ENCODE data around the gene FCSK.
A peak's percentile ranks its signal among the peaks of the same experiment; 100 is the strongest.
"Not testable (repeated sequence)": the region's sequence is repeated elsewhere in the genome, so short reads cannot be mapped to it uniquely, and the experiment has no call there.

The FCSK gene

DNA sequence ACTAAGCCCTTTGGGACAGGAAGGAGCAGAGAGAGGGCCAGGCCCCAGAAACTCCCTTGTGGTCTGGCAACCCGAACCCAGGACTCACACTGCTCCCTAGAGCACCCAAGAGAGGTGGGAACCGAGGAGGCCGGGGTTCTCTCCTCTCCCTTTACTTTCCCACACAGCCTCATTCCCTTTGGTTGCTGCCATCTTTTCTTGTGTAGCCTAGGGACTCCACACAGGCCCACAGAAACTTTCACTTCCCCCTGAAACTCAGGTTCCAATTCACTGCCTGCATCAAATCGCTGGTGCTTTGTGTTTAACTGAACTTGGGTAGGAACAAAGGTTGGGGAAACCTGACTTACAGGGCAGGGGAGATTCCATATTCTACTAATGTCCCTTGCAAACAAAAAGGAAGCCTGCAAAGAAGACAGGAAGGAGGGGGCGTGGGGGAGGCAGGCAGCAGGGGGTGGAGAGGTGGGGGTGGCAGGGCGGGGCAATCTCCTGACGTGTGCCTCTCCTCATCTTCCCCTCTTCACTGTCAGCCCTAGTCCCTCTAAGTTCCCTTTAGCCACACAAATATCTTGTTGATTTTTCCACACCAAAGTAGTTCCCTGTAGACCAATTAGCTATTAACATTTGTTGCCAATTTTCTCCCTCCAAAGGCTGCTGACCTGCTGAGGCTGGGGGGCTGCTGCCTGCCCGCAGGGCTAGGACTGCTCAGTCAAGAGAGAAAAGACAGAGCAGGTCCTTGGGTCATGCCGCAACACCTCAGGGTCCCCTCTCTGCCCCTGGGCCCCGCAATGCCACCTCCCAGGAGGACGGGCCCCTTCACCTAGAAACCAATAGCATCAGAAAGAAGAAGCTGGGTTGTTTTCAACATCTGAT lies 23.5 kb upstream of the FCSK start:
- peak in 1 of 2 donors; percentile 24 for DNase-seq (ENCODE audit: extremely low read depth in 1 of 2, low read depth in 1 of 2)

DNA sequence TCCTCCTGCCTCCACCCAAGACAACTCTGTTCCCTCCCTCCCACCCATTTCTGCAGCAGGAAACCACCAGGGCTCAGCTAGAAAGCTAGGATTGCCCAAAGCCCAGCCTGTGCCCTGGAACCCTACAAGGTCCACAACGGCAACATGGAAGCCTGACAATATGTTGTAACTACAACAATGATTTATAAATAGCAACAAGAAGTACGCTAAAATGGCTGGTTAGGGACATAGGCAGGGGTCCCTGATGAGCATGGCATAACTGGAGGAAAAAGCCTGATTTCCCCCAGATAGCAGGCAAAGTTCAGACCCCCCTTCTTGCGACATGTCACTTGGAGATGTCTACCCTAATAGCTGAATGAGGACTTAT lies 22.1 kb upstream of the FCSK start:
- no peak for DNase-seq (ENCODE audit: extremely low read depth in 1 of 2, low read depth in 1 of 2)

DNA sequence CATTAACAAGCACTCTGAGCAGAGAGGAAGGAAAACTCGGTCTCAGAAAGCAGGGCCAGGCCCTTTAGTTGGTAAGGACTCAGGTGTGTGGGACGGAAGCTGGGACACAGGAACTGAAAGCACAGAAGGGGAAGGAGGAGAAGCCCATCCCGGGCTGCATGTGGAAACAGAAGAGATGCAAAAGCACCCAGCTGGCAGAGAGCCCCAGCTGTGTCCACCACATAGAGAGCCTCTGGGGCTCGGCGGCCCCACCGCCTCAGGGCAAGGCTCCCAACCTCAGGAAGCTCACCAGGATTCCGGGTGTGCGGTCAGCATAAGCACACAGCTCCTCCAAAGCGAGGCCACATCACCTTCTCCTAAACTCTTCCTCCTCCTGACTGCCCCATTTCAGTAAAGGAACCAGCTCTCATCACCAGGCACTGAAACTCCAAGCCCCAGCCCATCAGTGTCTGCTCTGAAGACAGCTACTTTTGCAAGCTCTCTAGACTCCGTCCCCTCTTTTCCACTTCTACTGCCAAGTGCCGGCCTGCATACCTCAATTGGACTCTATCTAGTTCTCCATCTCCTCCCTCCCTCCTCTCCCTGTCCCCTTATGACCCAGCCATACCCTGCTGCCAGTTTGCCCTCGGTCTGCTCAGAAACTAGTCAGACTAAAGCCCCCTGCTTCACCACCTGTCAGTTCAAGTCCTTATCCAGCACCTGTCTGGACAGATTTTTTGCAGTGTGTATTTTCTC lies 21.5 kb upstream of the FCSK start:
- no peak for DNase-seq (ENCODE audit: extremely low read depth in 1 of 2, low read depth in 1 of 2)

DNA sequence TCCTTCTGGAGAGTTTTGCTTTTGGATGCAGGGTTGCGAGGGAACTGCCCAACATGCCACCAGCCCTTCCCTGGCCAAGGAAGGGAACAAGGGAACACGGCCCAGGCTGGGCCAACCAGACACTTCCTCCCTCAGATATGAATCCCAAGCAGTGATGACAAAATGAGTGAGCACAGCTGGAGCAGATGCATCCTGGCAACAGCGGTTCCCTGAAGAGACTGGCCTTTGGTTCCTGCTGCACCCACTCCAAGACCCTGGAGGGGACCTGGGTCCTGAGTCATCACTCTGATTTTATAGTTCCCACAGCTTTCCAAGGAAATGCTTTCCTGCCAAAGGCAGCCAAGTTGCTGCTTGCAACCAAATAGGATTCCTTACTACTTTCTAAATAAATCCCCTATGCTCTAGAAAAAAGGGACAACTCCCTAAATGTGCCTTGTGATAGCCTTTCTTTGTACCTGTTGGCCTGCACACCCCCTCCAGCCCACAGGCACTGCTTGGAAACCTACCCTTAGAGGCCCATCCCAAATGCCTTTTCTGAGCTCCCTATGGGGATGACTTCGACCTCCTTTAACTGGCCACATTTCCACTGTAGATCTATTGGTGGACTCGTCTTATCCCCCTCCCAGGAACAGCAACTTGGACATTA lies 20.8 kb upstream of the FCSK start:
- DNase-seq (ENCODE audit: extremely low read depth in 1 of 2, low read depth in 1 of 2): no peak

DNA sequence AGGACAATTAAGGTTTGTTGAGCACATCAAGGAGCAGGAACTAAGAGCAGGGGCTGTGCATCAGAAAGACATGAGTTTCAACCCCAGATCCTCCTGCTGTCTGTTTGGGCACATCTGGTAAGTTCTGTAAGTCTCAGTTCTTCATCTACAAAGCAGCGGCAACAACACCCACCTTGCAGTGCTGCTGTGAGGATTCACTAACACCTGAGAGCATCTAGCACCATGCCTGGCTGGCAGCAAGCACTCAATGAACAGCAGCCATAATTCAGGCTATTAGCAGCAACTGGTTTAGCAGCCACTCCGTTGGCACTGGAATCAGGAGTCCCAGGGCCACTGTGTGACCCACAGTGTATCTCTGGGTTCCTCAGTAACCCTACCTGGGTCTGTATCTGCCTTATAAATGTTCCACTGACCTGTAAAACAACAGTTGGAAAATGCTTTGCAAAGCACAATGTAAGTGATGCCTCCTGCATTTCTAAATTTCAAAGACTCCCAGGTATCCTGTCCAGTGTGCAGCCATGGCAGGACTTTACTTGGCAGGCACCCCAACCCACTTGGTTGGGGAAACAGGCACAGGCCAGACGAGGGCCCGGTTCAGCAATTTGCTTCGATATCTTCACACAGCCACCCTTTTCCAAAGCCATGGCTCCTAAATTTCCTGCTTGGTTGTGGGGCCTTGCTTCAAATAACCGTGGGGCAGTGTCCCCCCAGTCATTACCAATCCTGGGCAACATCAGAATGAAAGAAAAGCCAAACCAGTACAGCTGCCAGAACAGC lies 19.7 kb upstream of the FCSK start:
- no peak for DNase-seq (ENCODE audit: extremely low read depth in 1 of 2, low read depth in 1 of 2)

DNA sequence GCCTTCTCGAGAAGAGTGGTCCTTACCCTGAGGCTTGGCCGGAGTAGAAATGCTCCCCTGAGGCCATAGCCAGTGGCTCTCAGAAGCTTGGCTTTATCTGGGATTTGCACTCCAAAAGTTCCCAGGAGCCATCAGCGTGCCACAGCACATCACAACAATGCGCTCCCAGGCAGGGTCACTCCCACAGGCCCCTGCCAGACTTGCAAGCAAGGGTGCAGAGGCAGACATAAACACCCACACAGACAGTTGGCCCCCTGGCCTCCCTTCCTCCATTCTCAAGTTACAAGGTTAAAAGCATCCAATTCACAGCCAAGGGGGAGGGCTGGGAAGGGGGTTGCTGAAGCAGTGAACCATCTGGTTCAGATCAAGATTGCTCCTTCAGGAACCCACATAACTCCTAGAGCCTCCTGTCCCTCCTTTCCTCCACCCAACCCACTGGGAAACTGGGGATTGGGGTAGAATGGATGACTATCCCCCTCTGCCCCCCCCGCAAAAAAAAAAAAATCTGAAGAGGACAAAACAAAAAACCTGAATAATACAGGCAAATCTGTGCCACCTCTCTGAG lies 17.3 kb upstream of the FCSK start:
- DNase-seq (ENCODE audit: extremely low read depth in 1 of 2, low read depth in 1 of 2): no peak

DNA sequence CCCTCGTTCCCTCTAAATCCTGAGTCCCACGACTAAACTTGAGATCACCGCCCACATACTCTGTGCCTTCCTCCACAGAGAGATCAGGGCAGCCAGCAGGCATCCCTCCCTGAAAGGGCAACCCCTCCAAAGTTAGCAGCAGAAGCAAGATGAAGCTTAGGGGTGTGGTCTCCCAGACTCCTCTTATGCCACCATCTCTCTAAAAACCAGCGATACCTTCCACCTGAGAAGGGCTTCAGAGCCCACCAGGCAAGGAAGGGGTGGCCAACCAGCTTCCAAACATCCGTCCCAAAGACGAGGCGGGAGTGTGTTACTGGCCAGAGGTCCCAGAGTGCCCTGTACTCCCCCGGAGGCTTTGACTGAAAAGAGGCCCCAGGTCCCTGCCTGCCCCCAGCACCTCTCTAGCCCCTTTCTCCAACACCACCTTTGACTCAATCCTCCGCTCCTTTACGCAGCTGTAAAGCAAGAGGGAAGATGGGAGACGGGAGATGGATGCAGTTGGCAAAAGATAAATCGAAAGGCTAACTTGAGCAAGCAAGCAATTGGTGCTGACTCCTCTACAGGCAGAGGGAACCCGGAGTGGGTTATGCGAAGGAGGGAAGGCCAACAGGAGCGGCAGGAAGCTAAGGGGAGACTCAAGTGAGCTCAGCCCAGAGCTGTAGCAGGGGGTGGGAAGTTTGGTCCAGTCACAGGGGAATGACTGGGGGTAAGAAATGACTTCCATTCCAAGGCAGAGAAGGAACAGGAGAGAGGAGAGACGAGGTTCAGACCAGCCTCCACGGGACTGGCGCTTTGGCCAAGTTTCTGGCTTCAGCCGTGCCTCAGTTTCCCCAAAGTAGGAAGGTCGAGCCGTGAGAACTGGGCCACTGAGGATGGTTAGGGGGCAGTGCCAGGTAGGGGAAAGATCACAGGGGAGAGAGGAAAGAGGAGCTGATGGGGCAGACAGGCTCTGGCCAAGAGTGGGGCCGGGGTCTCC lies 16.5 kb upstream of the FCSK start:
- no peak for DNase-seq (ENCODE audit: extremely low read depth in 1 of 2, low read depth in 1 of 2)

DNA sequence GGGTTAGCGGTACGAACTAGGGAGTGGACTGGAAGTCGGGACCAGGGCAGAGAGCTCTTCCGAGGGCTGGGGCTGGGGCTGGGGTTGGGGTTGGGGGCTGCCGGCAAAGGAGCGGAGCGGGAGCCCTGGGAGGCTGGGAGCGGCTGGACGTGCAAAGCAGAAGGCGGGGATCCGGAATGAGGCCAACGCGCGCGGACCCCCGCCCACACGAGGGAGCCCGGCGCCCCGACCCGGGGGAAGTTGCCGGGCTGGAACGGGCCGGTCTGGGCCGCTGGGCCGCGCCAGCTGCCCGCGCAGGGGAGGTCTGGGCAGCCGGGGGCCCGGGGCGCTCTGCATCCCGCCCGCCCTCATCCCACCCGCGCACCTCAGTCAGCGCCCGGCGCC lies 15.8 kb upstream of the FCSK start:
- DNase-seq (ENCODE audit: extremely low read depth in 1 of 2, low read depth in 1 of 2): no peak

DNA sequence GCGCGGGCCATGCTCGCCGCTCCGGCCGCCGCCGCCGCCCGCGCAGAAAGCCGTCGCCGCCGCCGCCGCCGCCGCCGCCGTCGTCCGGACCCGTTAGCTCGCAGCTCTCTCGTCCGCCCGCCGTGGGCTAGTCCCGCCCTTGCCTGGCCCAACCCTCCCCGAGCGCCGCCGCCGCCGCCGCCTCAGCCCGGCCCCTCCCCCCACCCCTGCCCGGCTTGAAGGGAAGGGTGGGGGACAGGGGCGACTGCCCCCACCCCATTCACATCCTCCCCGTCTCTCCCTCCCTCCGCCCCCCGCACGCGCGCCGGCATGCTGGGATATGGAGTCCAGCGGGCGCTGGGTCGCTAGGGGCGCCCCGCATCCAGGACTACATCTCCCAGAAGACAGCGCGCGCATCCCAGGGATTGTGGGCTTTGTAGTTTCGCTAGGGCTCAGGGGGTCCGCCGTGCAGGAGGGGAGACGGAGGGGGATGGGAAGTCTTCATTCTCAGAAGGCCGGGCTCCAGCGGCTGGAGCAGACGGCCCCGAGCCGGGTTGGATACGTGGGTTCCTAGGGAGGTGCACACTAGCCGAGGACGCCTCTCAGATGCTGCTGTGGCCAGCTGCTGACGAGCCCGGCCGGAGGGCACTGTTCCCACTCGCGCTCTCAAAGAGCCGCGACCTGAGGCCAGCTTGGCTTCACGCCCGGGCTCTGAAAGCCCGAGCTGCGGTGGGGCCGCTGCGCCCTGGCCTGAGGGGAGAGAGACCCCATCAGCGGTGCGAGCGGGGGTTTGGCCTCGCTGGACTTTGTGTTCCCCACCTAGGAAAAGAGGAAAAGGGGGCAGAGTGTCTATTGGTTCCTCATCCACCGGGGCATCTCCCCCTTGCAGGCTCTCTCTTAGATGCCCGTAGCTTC lies 15.2 kb upstream of the FCSK start, which contains the start of gene ST3GAL2:
Gene ST3GAL2 (minus strand): TSS at position 132 of the 894 bp plus-strand sequence. CDS start 40,570 bp downstream, outside the sequence.
- peak; percentile 70 to 89 for DNase-seq (ENCODE audit: extremely low read depth in 1 of 2, low read depth in 1 of 2)

DNA sequence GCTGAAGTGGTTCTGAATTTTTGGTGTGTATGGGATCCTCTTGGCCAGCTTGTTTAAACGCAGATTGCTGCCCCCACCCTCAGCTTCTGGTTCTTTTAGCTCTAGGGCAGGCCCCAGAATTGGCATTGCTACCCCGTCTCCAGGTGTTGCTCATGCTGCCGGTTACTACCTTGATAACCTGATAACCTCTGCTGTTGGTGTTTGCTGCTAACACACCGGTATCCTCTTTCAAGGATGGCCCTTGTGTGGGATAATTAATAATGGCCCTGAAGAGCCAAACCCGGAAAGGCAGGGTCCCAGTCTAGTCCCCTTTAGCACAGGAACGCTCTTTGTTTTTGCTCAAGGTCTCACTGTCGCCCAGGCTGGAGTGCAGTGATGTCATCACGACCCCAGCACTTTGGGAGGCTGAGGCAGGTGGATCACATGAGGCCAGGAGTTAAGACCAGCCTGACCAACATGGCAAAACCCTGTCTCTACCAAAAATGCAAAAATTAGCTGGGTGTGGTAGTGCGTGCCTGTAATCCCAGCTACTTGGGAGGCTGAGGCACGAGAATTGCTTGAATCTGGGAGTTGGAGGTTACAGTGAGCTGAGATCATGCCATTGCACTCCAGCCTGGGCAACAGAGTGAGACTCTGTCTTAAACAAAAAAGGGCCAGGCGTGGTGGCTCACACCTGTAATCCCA lies 14.2 kb upstream of the FCSK start:
- no peak for DNase-seq (ENCODE audit: extremely low read depth in 1 of 2, low read depth in 1 of 2)

DNA sequence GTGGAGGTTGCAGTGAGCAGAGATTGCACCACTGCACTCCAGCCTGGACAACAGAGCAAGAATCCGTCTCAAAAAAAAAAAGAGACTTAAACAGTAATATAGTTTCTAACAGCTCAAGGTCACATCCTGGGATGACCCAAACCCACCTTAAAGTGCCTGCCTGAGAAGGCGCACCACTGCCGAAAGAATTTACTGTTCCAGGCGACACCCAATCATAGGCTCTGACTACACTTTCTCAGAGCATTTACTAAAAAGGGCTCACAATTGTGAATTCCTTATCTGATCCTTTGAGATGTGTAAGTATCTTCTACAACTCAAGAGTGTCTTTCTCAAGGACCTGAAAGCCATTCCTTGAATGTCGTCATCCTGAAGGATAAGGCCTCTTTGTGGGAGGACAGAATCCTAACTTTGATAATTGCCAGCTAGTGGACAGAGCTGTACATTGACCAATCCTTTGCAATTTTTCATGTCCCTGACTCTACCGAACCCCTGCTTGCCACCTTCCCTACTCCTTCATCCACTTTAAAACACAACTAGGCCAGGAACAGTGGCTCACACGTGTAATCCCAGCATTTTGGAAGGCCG lies 12.9 kb upstream of the FCSK start:
- no peak for DNase-seq (ENCODE audit: extremely low read depth in 1 of 2, low read depth in 1 of 2)

DNA sequence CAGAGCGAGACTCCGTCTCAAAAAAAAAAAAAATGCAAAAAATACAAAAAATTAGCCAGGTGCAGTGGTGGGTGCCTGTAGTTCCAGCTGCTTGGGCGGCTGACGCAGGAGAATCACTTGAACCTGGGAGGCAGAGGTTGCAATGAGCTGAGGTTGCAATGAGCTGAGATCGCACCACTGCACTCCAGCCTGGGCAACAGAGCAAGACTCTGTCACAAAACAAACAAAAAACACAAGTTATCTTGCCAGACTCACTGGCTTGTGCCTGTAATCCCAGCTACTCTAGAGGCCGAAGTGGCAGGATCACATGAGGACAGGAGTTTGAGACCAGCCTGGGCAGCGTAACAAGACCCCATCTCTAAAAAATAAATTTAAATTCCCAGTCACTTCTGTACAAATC lies 12.1 kb upstream of the FCSK start:
- no peak for DNase-seq (ENCODE audit: extremely low read depth in 1 of 2, low read depth in 1 of 2)

DNA sequence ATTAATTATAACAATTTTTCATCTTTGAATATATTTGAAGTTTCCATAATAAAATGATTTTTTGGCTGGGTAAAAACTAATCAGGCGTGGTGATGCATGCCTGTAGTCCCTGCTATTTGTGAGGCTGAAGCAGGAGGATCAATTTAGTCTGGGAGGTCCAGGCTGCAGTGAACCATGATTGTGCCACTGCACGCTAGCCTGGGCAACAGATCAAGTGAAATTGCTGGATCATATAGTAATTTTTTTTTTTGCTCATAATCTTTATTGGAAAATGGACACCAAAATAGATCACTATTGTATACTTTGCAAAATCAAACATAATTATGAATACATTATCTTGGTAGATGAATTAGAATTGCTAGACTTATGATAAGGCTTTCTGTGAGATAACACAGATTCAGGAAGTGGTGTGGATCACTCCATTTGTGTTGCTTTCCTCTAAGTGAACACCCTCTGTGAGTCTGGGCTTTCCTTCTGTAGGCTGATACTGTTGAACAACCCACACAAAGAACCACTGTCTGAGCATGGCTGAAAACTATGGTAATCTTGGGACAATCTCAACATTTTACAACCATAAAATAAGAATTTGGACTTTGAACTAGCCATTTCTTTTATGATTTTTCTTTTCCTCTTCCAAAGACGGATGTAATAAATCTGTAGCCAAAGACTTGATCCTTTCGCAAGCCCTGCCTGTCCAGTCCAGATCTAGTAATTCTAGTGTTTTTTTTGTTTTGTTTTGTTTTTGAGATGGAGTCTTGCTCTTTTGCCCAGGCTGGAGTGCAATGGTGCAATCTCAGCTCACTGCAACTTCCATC lies 9.9 kb upstream of the FCSK start:
- DNase-seq (ENCODE audit: extremely low read depth in 1 of 2, low read depth in 1 of 2): no peak

DNA sequence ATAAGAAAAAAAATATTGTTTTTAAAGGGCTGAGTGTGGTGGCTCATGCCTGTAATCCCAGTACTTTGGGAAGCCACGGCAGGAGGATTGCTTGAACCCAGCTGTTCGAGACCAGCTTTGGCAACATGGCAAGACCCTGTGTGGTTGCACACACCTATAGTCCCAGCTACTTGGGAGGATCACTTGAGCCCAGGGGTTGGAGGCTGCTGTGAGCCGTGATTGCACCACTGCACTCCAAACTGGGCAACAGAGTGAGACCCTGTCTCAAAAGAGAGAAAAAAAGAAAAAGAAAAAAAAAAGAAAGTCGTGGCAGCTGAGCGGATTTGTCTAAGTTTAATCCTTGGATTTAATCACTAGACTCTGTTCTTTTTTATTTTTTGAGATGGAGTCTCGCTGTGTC lies 6.3 kb upstream of the FCSK start:
- no peak for DNase-seq (ENCODE audit: extremely low read depth in 1 of 2, low read depth in 1 of 2)

DNA sequence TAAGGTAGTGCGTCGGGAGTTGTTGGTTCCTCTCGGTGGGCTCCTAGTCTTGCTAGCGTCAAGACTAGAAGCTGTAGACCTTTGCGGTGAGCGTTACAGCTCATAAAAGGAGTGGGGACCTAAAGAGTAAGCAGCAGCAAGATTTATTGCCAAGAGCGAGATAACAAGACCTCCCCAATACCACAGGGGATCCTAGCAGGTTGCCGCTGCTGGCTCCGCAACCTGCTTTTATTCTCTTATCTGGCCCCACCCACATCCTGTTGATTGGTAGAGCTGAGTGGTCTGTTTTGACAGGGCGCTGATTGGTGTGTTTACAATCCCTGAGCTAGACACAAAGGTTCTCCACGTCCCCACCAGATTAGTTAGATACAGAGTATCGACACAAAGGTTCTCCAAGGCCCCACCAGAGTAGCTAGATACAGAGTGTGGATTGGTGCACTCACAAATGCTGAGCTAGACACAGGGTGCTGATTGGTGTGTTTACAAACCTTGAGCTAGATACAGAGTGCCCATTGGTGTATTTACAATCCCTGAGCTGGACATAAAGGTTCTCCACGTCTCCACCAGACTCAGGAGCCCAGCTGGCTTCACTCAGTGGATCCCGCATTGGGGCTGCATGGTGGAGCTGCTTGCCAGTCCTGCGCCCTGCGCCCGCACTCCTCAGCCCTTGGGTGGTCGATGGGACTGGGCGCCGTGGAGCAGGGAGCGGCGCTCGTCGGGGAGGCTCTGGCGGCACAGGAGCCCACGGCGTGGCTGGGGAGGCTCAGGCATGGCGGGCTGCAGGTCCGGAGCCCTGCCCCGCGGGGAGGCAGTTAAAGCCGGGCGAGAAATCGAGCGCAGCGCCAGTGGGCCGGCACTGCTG lies 4.0 kb upstream of the FCSK start:
- not testable (repeated sequence) for DNase-seq (ENCODE audit: extremely low read depth in 1 of 2, low read depth in 1 of 2)

DNA sequence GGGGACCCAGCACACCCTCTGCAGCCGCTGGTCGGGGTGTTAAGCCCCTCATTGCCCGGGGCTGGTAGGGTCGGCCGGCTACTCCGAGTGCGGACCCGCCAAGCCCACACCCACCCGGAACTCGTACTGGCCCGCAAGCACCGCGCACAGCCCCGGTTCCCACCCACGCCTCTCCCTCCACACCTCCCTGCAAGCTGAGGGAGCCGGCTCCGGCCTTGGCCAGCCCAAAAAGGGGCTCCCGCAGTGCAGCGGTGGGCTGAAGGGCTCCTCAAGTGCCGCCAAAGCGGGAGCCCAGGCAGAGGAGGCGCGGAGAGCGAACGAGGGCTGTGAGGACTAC lies 3.4 kb upstream of the FCSK start:
- DNase-seq (ENCODE audit: extremely low read depth in 1 of 2, low read depth in 1 of 2): not testable (repeated sequence)
